HCT116 (cell line): ENCODE results near the gene THBS3. TPM values are rescaled to one million over a fixed set of nuclear protein-coding genes. Genes with fewer than 3 reads are reported as not detected.

Source experiments
- ATAC-seq: fragments of 200-7000 bp; cut with Tn5 transposase; 2 replicates; pipeline ENCODE4 v1.9.1; 2020; ENCODE audit warnings: mild to moderate bottlenecking, moderate library complexity
- BruUV-seq: library from RNA; stranded (reverse); fragments of 400-500 nt; replicated peaks from 2 replicates; lab custom pipeline; 2021; lab: Mats Ljungman, UMichigan
- CTCF ChIA-PET: fragments of 300-600 bp; sonication (Branson Sonifier 250); formaldehyde crosslinking; loops from one replicate; lab custom pipeline; 2021; ENCODE audit warnings: antibody characterized with exemption; lab: Charles Lee
- POLR2A ChIA-PET: fragments of 300-600, 350-600 bp; sonication (Branson Sonifier 250); formaldehyde crosslinking; loops from one replicate; lab custom pipeline; 2021; ENCODE audit warnings: antibody characterized with exemption; lab: Charles Lee
- RAD21 ChIA-PET, 2 experiments: fragments of 300-600 bp; sonication (Branson Sonifier 250); formaldehyde crosslinking; loops; one replicate each; lab custom pipeline; 2023; ENCODE audit warnings: low total read pairs in 2 of 2; ENCODE audit not compliant: uncharacterized antibody in 2 of 2, unreplicated experiment in 2 of 2, low non-redundant PET in 1 of 2; lab: Charles Lee
- DNase-seq: peaks from one replicate; pipeline ENCODE4 v3.0.0-alpha.2; 2010; ENCODE audit warnings: low read depth, low spot score
- H2AFZ ChIP-seq: fragments of 200-600 bp; shearing (Covaris generic), sonication (generic); 2 replicates; pipeline ENCODE4 v1.6.1; 2017; ENCODE audit warnings: low read depth, mixed run types, mixed read lengths, antibody characterized with exemption, low read length; ENCODE audit not compliant: poor library complexity, severe bottlenecking
- H3K27ac ChIP-seq: 2 replicates; pipeline ENCODE4 v1.5.1; 2012; ENCODE audit warnings: low read depth, low read length
- H3K27me3 ChIP-seq: fragments of 200-600 bp; sonication (generic); 2 replicates; pipeline ENCODE4 v1.6.1; 2016; ENCODE audit warnings: mixed run types, low read length, mixed read lengths; ENCODE audit not compliant: insufficient read depth
- H3K36me3 ChIP-seq, 2 experiments: fragments of 200-500 bp in 1 of 2; fragments of 200-600 bp in 1 of 2; sonication (Bioruptor generic) in 1 of 2; sonication (generic) in 1 of 2; 2 replicates each; pipeline versions ENCODE4 v1.5.1 to v1.6.1; 2014 to 2016; ENCODE audit warnings: low read length in 2 of 2, inconsistent platforms in 1 of 2, mixed read lengths in 1 of 2, mixed run types in 1 of 2; ENCODE audit not compliant: insufficient read depth in 2 of 2, control insufficient read depth in 1 of 2
- H3K4me1 ChIP-seq, 2 experiments: fragments of 200-600 bp in 1 of 2; sonication (generic) in 1 of 2; 2 replicates each; pipeline versions ENCODE4 v1.5.1 to v1.6.1; 2012 to 2017; ENCODE audit warnings: low read length in 2 of 2, inconsistent platforms in 1 of 2, mild to moderate bottlenecking in 1 of 2, mixed read lengths in 1 of 2, mixed run types in 1 of 2, moderate library complexity in 1 of 2; ENCODE audit not compliant: insufficient read depth in 2 of 2, control insufficient read depth in 1 of 2
- H3K4me2 ChIP-seq: fragments of 200-600 bp; sonication (generic); 2 replicates; pipeline ENCODE4 v1.6.1; 2017; ENCODE audit warnings: mixed run types, low read length, mixed read lengths
- H3K4me3 ChIP-seq, 2 experiments: fragments of 200-600 bp in 1 of 2; sonication (generic) in 1 of 2; replicated peaks in 1 of 2; 2 replicates each; pipeline ENCODE4 v1.5.1; 2011 to 2016; ENCODE audit warnings: low read length in 2 of 2, control low read depth in 1 of 2, low read depth in 1 of 2, mild to moderate bottlenecking in 1 of 2, mixed read lengths in 1 of 2, mixed run types in 1 of 2
- H3K79me2 ChIP-seq: fragments of 200-600 bp; sonication (generic); 2 replicates; pipeline ENCODE4 v1.6.1; 2017; ENCODE audit warnings: mild to moderate bottlenecking, mixed run types, low read length, moderate library complexity, mixed read lengths; ENCODE audit not compliant: insufficient read depth
- H3K9ac ChIP-seq: fragments of 200-600 bp; sonication (generic); 2 replicates; pipeline ENCODE4 v1.6.1; 2016; ENCODE audit warnings: low read length, mixed read lengths
- H3K9me2 ChIP-seq: fragments of 200-600 bp; sonication (generic), shearing (Covaris generic); 2 replicates; pipeline ENCODE4 v1.6.1; 2017; ENCODE audit warnings: mixed run types, mild to moderate bottlenecking, moderate library complexity; ENCODE audit not compliant: insufficient read depth
- H3K9me3 ChIP-seq, 2 experiments: fragments of 200-500 bp in 1 of 2; fragments of 200-600 bp in 1 of 2; sonication (Bioruptor generic) in 1 of 2; sonication (generic) in 1 of 2; 2 replicates each; pipeline ENCODE4 v1.6.1; 2014 to 2017; ENCODE audit warnings: low read length in 2 of 2, mixed read lengths in 2 of 2, inconsistent platforms in 1 of 2, low read depth in 1 of 2, mild to moderate bottlenecking in 1 of 2, mixed run types in 1 of 2, moderate library complexity in 1 of 2; ENCODE audit not compliant: control insufficient read depth in 1 of 2, insufficient read depth in 1 of 2
- H4K20me1 ChIP-seq: fragments of 200-600 bp; sonication (generic), shearing (Covaris generic); 2 replicates; pipeline ENCODE4 v1.6.1; 2017; ENCODE audit warnings: mixed run types, mild to moderate bottlenecking, moderate library complexity; ENCODE audit not compliant: insufficient read depth
- ATF3 ChIP-seq: IDR thresholded peaks from 2 replicates; pipeline ENCODE4 v1.6.1; 2012
- CBX3 ChIP-seq: IDR thresholded peaks from 2 replicates; pipeline ENCODE4 v1.6.1; 2012; ENCODE audit warnings: low read depth
- CEBPB ChIP-seq: IDR thresholded peaks from 2 replicates; pipeline ENCODE4 v1.6.1; 2012; ENCODE audit warnings: low read depth
- EGR1 ChIP-seq: IDR thresholded peaks from 2 replicates; pipeline ENCODE4 v1.6.1; 2012; ENCODE audit warnings: low read depth
- ELF1 ChIP-seq: IDR thresholded peaks from 2 replicates; pipeline ENCODE4 v1.6.1; 2012; ENCODE audit warnings: low read depth, borderline replicate concordance
- EZH2phosphoT487 ChIP-seq: fragments of 200-600 bp; IDR thresholded peaks from 2 replicates; pipeline ENCODE4 v1.6.1; 2018; ENCODE audit warnings: antibody characterized with exemption, borderline replicate concordance
- JUND ChIP-seq: IDR thresholded peaks from 2 replicates; pipeline ENCODE4 v1.6.1; 2012
- POLR2AphosphoS5 ChIP-seq: IDR thresholded peaks from 2 replicates; pipeline ENCODE4 v1.6.1; 2011; ENCODE audit warnings: mild to moderate bottlenecking, low read depth, low read length, moderate library complexity
- RAD21 ChIP-seq: IDR thresholded peaks from 2 replicates; pipeline ENCODE4 v1.6.1; 2012; ENCODE audit warnings: low read depth, mild to moderate bottlenecking
- REST ChIP-seq: IDR thresholded peaks from 2 replicates; pipeline ENCODE4 v1.6.1; 2012; ENCODE audit warnings: low read depth
- SIN3A ChIP-seq: IDR thresholded peaks from 2 replicates; pipeline ENCODE4 v1.6.1; 2012; ENCODE audit warnings: low read depth
- SP1 ChIP-seq: IDR thresholded peaks from 2 replicates; pipeline ENCODE4 v1.6.1; 2012; ENCODE audit warnings: low read depth
- SRF ChIP-seq: IDR thresholded peaks from 2 replicates; pipeline ENCODE4 v1.6.1; 2012; ENCODE audit warnings: low read depth
- TCF7L2 ChIP-seq: IDR thresholded peaks from 2 replicates; pipeline ENCODE4 v1.7.0; 2011; ENCODE audit warnings: borderline replicate concordance, inconsistent platforms; ENCODE audit not compliant: insufficient read depth, insufficient read length; ENCODE audit errors: extremely low read depth
- ZFX ChIP-seq: fragments of 450-650 bp; IDR thresholded peaks from 2 replicates; pipeline ENCODE4 v1.6.1; 2017
- intact Hi-C: fragments of 100-400 bp; cut with micrococcal nuclease; formaldehyde crosslinking; loops from 2 replicates; pipeline ENCODE4 v1.10.0; 2022
- total RNA-seq: library from RNA; stranded (reverse); gene quantifications from one replicate; pipeline ENCODE4 v1.2.1, GENCODE V29; 2021; ENCODE audit not compliant: unreplicated experiment

Gene THBS3
- total RNA-seq, 1 experiment from 2014 or later = 15.9 TPM

- no peak for TF ChIP-seq REST
- TF ChIP-seq SRF = no peak
- no peak for TF ChIP-seq ATF3
- TF ChIP-seq TCF7L2 = no peak
- no peak for TF ChIP-seq ELF1
- no peak for TF ChIP-seq RAD21
- TF ChIP-seq SIN3A = no peak
- TF ChIP-seq CBX3 = no peak
- TF ChIP-seq JUND = no peak
- TF ChIP-seq, all 23 proteins: peak for 0
Observed at GRCh38 chr1:155210314-155211104, 2.8 kb upstream of the THBS3 start (continued).

- Histone ChIP-seq H3K27ac (peak overlapping the region; percentile 90), H3K9ac (peak overlapping the region; percentile 93), H3K36me3 (peaks cover 0 to 6% of the 10 kb centered on the region in 2 experiments; a peak in 1 of 4 replicates), H3K79me2 (peaks cover 16% of the 10 kb centered on the region), H3K4me1 (peaks cover 22 to 33% of the 10 kb centered on the region in 2 experiments), H3K9me2 (no peaks in the 10 kb centered on the region), H3K9me3 (no peaks in the 10 kb centered on the region), H3K4me3 (peak overlapping the region; percentile 89 to 100), H3K27me3 (no peaks in the 10 kb centered on the region), H4K20me1 (no peaks in the 10 kb centered on the region), H2AFZ (no peak overlapping the region), H3K4me2 (peak overlapping the region; percentile 77)
- ChIA-PET POLR2A (interaction anchor here (0.7 to 3.0 kb wide), 4 partner anchors 9 to 32 kb away, joined by 3 to 9 read pairs (median 4); a partner anchor contains a TSS), RAD21 (no interaction called here), CTCF (interaction anchor here (1.0 to 4.0 kb wide), 3 partner anchors 16 to 42 kb away, joined by 3 to 13 read pairs (median 8); no protein-coding TSS in a partner anchor)
- intact Hi-C loops = loop anchor here (2.0 to 5.0 kb wide), 3 partner anchors 17 to 383 kb away; a partner anchor contains a TSS
- DNase-seq (no peak), ATAC-seq (peak; percentile 9)
- TSS peak; percentile 84 for BruUV-seq
- TF ChIP-seq EZH2phosphoT487 (no peak), ZFX (no peak), EGR1 (no peak), CBX3 (no peak), REST (no peak), POLR2AphosphoS5 (peak; percentile 41; the same call in 1 of the 2 replicates), SP1 (0 out of 2 replicates have a peak, but pooled peaks have one; percentile 5), JUND (no peak), CEBPB (no peak)
Observed at GRCh38 chr1:155209312-155209721, 1.6 kb upstream of the THBS3 start.
